IMR-90 (cell line): ENCODE measurements around the gene XAB2. TPM values are rescaled to one million over a fixed set of nuclear protein-coding genes. Genes with fewer than 3 reads are reported as not detected.

Source experiments
- ATAC-seq: fragments of 200-7000 bp; cut with Tn5 transposase; 2 replicates; pipeline ENCODE4 v1.9.1; 2020; ENCODE audit warnings: low read depth, mild to moderate bottlenecking, moderate library complexity
- BruUV-seq: library from RNA; stranded (reverse); fragments of 400-500 nt; replicated peaks from 2 replicates; lab custom pipeline; 2021; lab: Mats Ljungman, UMichigan
- CTCF ChIA-PET: fragments of 300-600 bp; formaldehyde crosslinking; extraction: SDS; loops from one replicate; lab custom pipeline; 2021; ENCODE audit warnings: antibody characterized with exemption; lab: Yijun Ruan, JAX
- POLR2A ChIA-PET: fragments of 300-600 bp; sonication (Branson Sonifier 250); formaldehyde crosslinking; loops from one replicate; lab custom pipeline; 2022; ENCODE audit warnings: antibody characterized with exemption; ENCODE audit not compliant: unreplicated experiment; lab: Charles Lee
- DNase-seq: peaks from one replicate; pipeline ENCODE4 v3.0.0; 2013
- H2AFZ ChIP-seq: replicated peaks from 2 replicates; pipeline ENCODE3; 2013; ENCODE audit warnings: low read length, mild to moderate bottlenecking; ENCODE audit not compliant: poor library complexity
- H2AK5ac ChIP-seq: 2 replicates; pipeline ENCODE4 v1.6.1; 2013; ENCODE audit warnings: low read depth, low read length, inconsistent platforms
- H2AK9ac ChIP-seq: replicated peaks from 2 replicates; pipeline ENCODE3; 2013; ENCODE audit warnings: mild to moderate bottlenecking, low read depth, low read length, moderate library complexity; ENCODE audit not compliant: poor library complexity
- H2BK120ac ChIP-seq: 2 replicates; pipeline ENCODE4 v1.6.1; 2013; ENCODE audit warnings: low read depth, low read length, inconsistent platforms
- H2BK15ac ChIP-seq: 3 replicates; pipeline ENCODE4 v1.6.1; 2013; ENCODE audit warnings: low read depth, low read length, inconsistent platforms
- H2BK20ac ChIP-seq: 2 replicates; pipeline ENCODE4 v1.6.1; 2013; ENCODE audit warnings: low read depth, mild to moderate bottlenecking, inconsistent platforms, low read length, moderate library complexity
- H2BK5ac ChIP-seq: 2 replicates; pipeline ENCODE4 v1.6.1; 2013; ENCODE audit warnings: mild to moderate bottlenecking, low read depth, low read length, inconsistent platforms; ENCODE audit not compliant: poor library complexity, severe bottlenecking
- H3K14ac ChIP-seq: replicated peaks from 2 replicates; pipeline ENCODE4 v1.6.1; 2013; ENCODE audit warnings: low read depth, low read length, inconsistent platforms
- H3K18ac ChIP-seq: 2 replicates; pipeline ENCODE4 v1.6.1; 2013; ENCODE audit warnings: low read depth, low read length, control low read depth
- H3K23ac ChIP-seq: 2 replicates; pipeline ENCODE4 v1.6.1; 2013; ENCODE audit warnings: low read depth, low read length, inconsistent platforms
- H3K27ac ChIP-seq: 2 replicates; pipeline ENCODE4 v1.5.1; 2013; ENCODE audit warnings: mild to moderate bottlenecking, control low read depth, low read length; ENCODE audit not compliant: insufficient read depth
- H3K27me3 ChIP-seq: 2 replicates; pipeline ENCODE4 v1.6.1; 2013; ENCODE audit warnings: low read length; ENCODE audit not compliant: control insufficient read depth, insufficient read depth
- H3K36me3 ChIP-seq: 2 replicates; pipeline ENCODE4 v1.6.1; 2013; ENCODE audit warnings: low read length, mixed read lengths; ENCODE audit not compliant: control insufficient read depth, insufficient read depth
- H3K4ac ChIP-seq: 2 replicates; pipeline ENCODE4 v1.6.1; 2013; ENCODE audit warnings: low read depth, low read length, inconsistent platforms
- H3K4me1 ChIP-seq: 2 replicates; pipeline ENCODE4 v1.6.1; 2013; ENCODE audit warnings: low read length, mixed read lengths; ENCODE audit not compliant: control insufficient read depth, insufficient read depth
- H3K4me2 ChIP-seq: 2 replicates; pipeline ENCODE4 v1.6.1; 2013; ENCODE audit warnings: low read depth, mild to moderate bottlenecking, control low read depth, low read length, moderate library complexity
- H3K4me3 ChIP-seq: 2 replicates; pipeline ENCODE4 v1.5.1; 2013; ENCODE audit warnings: low read depth, mild to moderate bottlenecking, control low read depth, low read length, moderate library complexity; ENCODE audit not compliant: insufficient read depth
- H3K56ac ChIP-seq: 2 replicates; pipeline ENCODE4 v1.6.1; 2013; ENCODE audit warnings: low read length, inconsistent platforms; ENCODE audit not compliant: insufficient read depth; ENCODE audit errors: extremely low read depth
- H3K79me1 ChIP-seq, 2 experiments: 2 replicates each; pipeline ENCODE4 v1.6.1; 2013; ENCODE audit warnings: low read length in 2 of 2, inconsistent platforms in 1 of 2, low read depth in 1 of 2
- H3K9ac ChIP-seq: 2 replicates; pipeline ENCODE4 v1.6.1; 2013; ENCODE audit warnings: low read depth, low read length, control low read depth
- H3K9me1 ChIP-seq: 2 replicates; pipeline ENCODE4 v1.6.1; 2013; ENCODE audit warnings: low read length, inconsistent platforms; ENCODE audit not compliant: insufficient read depth
- H3K9me3 ChIP-seq: 2 replicates; pipeline ENCODE4 v1.6.1; 2013; ENCODE audit warnings: low read length; ENCODE audit not compliant: control insufficient read depth, insufficient read depth
- H4K20me1 ChIP-seq: 2 replicates; pipeline ENCODE4 v1.6.1; 2013; ENCODE audit warnings: low read length, inconsistent platforms; ENCODE audit not compliant: insufficient read depth
- H4K5ac ChIP-seq: 2 replicates; pipeline ENCODE4 v1.6.1; 2013; ENCODE audit warnings: mild to moderate bottlenecking, low read depth, low read length, control low read depth
- H4K8ac ChIP-seq, 2 experiments: 2 replicates each; pipeline ENCODE4 v1.6.1; 2013; ENCODE audit warnings: low read depth in 2 of 2, low read length in 2 of 2, control low read depth in 1 of 2, inconsistent platforms in 1 of 2
- H4K91ac ChIP-seq: 2 replicates; pipeline ENCODE4 v1.6.1; 2013; ENCODE audit warnings: low read depth, low read length, inconsistent platforms; ENCODE audit not compliant: insufficient read depth
- CEBPB ChIP-seq: IDR thresholded peaks from 2 replicates; pipeline ENCODE4 v1.6.1; 2012; ENCODE audit warnings: low read depth, low read length, improper control_type of control experiment
- ELK1 ChIP-seq: fragments of 150-350 bp; IDR thresholded peaks from 2 replicates; pipeline ENCODE4 v1.6.1; 2016; ENCODE audit warnings: low read depth, mild to moderate bottlenecking, low read length, moderate library complexity, borderline replicate concordance
- NFE2L2 ChIP-seq: fragments of 150-350 bp; IDR thresholded peaks from 2 replicates; pipeline ENCODE4 v1.6.1; 2016; ENCODE audit warnings: low read depth, mild to moderate bottlenecking, low read length
- POLR2A ChIP-seq: IDR thresholded peaks from 2 replicates; pipeline ENCODE4 v1.6.1; 2012; ENCODE audit warnings: mild to moderate bottlenecking, low read depth, low read length
- WGBS, 2 experiments: methylation state at CpG; one replicate each; pipeline versions ENCODE4 v1.1.5 to v1.1.7; 2013; ENCODE audit warnings: missing lambda C conversion rate in 2 of 2; ENCODE audit not compliant: insufficient read length in 1 of 2; ENCODE audit errors: extremely low coverage in 2 of 2; 5-methylcytosine and 5-hydroxymethylcytosine counted together
- dilution Hi-C: fragments of 300-500 bp; cut with HindIII; formaldehyde crosslinking; loops from one replicate; pipeline ENCODE4 v1.14.3; 2018; ENCODE audit warnings: low sequenced_read_pairs; ENCODE audit not compliant: unreplicated experiment
- in situ Hi-C: fragments of 300-500 bp; cut with MboI; formaldehyde crosslinking; loops from 3 replicates; pipeline ENCODE4 v1.14.3; 2019; ENCODE audit warnings: low sequenced_read_pairs, inconsistent platforms, mixed read lengths
- intact Hi-C: fragments of 100-400 bp; cut with micrococcal nuclease; formaldehyde crosslinking; loops from 2 replicates; pipeline ENCODE4 v1.10.0; 2022
- polyA plus RNA-seq, 3 experiments: library from polyadenylated mRNA; depleted of rRNA; stranded (reverse); fragments of >200 nt; gene quantifications; 2 replicates each; pipeline ENCODE4 v1.2.3, GENCODE V29; 2012; ENCODE audit warnings: low replicate concordance in 1 of 3
- total RNA-seq: library from RNA; depleted of rRNA; stranded (reverse); fragments of >200 nt; gene quantifications from 2 replicates; pipeline ENCODE4 v1.2.3, GENCODE V29; 2012

The XAB2 gene
- total and polyA plus RNA-seq, 2 of the 4 experiments (the other 2 are of a cell fraction), result 29.9 to 34.4 TPM

- Histone ChIP-seq H3K27me3 (peaks cover 14% of the 10 kb centered on the region; the same call in 1 of the 2 replicates), H3K4ac (no peak overlapping the region), H3K9me3 (no peaks in the 10 kb centered on the region), H4K8ac (no peak overlapping the region), H3K4me3 (no peak overlapping the region), H4K5ac (no peak overlapping the region), H3K18ac (no peak overlapping the region), H4K91ac (no peak overlapping the region), H3K9ac (no peak overlapping the region), H2BK120ac (no peak overlapping the region), H3K4me1 (peaks cover 8% of the 10 kb centered on the region; the same call in 1 of the 2 replicates), H3K23ac (no peak overlapping the region), H2BK5ac (no peak overlapping the region), H3K27ac (no peak overlapping the region), H3K14ac (no peak overlapping the region), H2BK15ac (no peak overlapping the region), H2BK20ac (no peak overlapping the region), H3K9me1 (peaks cover 8% of the 10 kb centered on the region; the same call in 1 of the 2 replicates), H3K36me3 (peaks cover 4% of the 10 kb centered on the region; the same call in 1 of the 2 replicates), H3K79me1 (peaks cover 0 to 32% of the 10 kb centered on the region in 2 experiments; a peak in 3 of 4 replicates), H2AK5ac (no peak overlapping the region), H2AK9ac (peak overlapping the region; percentile 19), H3K4me2 (no peak overlapping the region), H4K20me1 (no peaks in the 10 kb centered on the region), H3K56ac (no peak overlapping the region), H2AFZ (no peak overlapping the region)
- no TSS peak for BruUV-seq
- dilution Hi-C loops, result no loop called here
- WGBS, 2 experiments, result 96% methylated on average over 20 of the region's 40 CpGs; no CpG with 5 or more reads in 1 of the 2 experiments
- in situ Hi-C loops, result no loop called here
- TF ChIP-seq CEBPB (no peak), ELK1 (no peak), POLR2A (no peak), NFE2L2 (no peak)
- DNase-seq, result no peak
- POLR2A ChIA-PET, result interaction anchor here (0.6 kb wide), 1 partner anchor 65 kb away, joined by 3 read pairs; no protein-coding TSS in a partner anchor
- no peak for ATAC-seq
- intact Hi-C loops, result no loop called here
- CTCF ChIA-PET, result no interaction called here
These were observed 3.2 kb upstream of the XAB2 start for GRCh38 chr19:7632340-7633203.
